T-helper 9 cell (primary cell): ENCODE data around the gene BTBD9.

Experiments
- DNase-seq: peaks from one replicate; pipeline ENCODE4 v3.0.0-alpha.2; 2020

The BTBD9 gene

GRCh38 chr6:38423746-38424145, 216.0 kb downstream of the BTBD9 start:
- DNase-seq = no peak

DNA sequence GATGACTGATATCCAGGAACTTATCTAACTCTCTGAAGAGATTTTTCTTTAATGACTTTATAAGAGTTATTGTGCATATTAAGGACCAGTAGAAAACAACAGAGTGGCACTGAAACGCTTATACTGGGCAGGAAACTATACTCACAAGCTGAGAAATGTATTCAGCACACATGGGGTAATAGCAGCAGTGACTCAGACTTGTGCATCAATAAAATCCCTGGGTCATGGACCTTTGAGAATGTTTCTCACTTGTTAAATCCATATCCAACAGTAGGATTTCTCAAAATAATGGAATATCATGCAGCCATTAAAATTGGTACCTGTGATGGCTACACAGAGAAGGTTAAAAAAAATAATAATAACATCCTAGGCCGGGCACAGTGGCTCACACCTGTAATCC, 219.5 kb downstream of the BTBD9 start:
- no peak for DNase-seq

DNA sequence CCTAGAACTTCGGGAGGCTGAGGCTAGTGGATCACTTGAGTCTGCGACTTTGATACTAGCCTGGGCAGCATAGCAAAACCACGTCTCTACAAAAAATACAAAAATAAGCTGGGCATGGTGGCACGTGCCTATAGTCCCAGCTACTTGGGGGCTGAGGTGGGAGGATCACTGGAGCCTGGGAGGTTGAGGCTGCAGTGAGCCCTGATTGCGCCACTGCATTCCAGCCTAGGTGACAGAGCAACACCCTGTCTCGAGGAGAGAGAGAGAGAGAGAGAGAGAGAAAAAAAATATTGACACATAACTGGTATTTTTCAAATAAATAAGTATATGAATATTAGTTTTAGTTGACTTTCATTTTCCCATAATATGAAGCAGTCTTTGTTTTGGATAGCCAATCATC, 222.2 kb downstream of the BTBD9 start:
- no peak for DNase-seq

GRCh38 chr6:38415231-38416005, 224.3 kb downstream of the BTBD9 start:
- DNase-seq = no peak

DNA sequence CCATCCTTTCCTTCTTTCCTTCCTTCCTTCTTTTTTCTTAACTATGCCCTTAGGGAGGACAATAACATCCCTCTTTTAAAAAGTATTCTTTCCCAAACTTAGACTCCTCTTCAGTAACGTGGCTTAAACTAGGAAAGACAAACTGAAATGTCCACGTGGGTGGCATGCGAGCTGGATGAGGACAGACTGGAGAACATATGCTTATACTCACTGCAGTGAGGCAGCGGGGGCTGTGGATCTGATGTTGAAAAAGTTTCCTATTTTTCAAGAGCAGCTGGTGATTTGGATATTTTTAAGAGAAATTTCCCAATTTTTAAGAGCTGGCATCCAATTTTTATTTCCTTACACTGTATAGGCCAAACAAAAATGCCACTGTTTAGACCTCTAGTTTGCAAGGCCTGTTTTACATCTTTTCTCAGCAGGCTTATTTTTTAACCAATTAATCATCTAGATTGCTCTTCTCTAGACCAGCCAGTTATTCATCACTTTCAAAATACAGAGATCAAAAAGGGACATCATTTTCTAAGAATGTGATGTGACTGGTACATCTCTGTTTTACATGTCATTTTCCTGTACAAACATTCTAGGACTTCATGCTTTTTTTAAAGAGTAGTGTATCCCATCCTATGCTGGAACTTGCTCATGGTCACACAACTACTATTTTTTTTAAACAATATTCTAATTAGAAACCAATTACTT, 226.5 kb downstream of the BTBD9 start:
- no peak for DNase-seq

DNA sequence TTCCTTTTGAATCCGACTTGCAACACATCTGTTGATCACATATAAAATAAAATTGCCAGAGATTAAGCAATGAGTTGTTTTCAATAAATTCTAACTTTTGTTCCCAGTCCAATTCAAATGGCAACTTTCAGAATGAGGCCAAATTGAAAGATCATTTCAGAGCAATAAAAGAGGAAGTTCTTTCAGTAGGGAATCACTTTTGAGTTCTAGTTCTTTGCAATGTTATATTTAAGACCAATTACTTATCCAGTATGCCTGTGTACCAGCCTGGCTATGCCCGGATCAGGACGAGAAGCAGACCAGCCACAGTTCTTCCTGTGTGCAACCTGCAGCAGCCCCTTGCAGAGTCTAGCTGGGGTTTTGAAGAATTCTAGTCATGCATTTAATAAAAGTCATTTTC, 232.5 kb downstream of the BTBD9 start:
- no peak for DNase-seq

GRCh38 chr6:38406096-38406495, 233.6 kb downstream of the BTBD9 start:
- no peak for DNase-seq

- no peak for DNase-seq
These were observed 234.7 kb downstream of the BTBD9 start for GRCh38 chr6:38404900-38405556.

DNA sequence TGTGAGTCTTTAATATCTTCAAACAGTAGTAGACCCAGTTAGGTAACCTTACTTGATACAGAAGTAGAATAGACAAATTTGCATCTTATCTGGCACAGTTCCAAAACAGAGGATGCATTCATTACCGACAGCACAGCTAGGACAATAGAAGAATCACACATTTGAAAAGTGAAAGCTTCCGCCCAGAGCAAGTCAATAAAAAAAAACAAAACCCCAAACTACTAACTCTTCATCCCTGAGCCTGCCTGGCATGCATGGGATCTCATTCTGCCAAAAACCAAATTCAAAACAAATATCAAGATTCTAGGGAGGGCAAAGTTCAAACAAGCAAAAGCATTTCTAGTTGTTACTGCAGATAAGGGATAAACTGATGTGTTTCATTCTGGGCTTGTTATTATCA, 235.4 kb downstream of the BTBD9 start:
- no peak for DNase-seq

DNA sequence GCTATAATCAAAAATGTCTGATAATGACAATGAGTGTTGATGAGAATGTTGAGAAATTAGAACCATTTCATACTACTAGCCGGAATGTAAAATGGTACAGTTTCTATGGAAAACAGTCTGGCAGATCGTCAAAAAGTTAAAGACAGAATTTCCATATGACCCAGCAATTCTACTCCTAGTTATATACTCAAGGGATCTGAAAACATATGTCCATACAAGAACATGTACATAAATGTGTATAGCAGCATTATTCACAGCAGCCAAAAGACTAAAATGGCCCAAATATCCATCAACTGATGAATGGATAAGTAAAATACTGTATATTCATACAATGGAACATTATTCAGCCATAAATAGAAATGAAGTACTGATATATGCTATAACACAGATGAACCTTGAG, 236.2 kb downstream of the BTBD9 start:
- no peak for DNase-seq

- DNase-seq = no peak
These were observed 239.0 kb downstream of the BTBD9 start for GRCh38 chr6:38400764-38401163.

- DNase-seq = no peak
These were observed 239.6 kb downstream of the BTBD9 start for GRCh38 chr6:38400101-38400500.

GRCh38 chr6:38396209-38396608, 243.5 kb downstream of the BTBD9 start:
- DNase-seq = no peak

DNA sequence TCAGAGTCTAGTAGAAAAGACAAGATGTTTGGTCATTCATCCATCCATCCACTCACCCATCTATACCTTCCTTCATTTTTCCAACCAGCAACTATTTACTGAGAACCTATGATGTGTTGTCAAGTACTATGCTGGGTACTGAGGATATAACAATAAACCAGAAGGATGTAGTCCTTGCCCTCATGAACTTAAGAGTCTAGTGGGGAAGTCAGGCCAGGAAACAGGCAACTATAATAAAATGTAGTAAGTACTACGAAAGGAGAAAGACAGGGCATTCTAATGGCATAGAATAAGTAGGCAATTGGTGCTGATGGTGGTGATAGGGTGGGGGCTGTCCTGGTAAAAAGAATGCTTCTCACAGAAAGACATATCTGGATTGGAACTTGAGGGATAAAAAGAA, 245.7 kb downstream of the BTBD9 start:
- no peak for DNase-seq

DNA sequence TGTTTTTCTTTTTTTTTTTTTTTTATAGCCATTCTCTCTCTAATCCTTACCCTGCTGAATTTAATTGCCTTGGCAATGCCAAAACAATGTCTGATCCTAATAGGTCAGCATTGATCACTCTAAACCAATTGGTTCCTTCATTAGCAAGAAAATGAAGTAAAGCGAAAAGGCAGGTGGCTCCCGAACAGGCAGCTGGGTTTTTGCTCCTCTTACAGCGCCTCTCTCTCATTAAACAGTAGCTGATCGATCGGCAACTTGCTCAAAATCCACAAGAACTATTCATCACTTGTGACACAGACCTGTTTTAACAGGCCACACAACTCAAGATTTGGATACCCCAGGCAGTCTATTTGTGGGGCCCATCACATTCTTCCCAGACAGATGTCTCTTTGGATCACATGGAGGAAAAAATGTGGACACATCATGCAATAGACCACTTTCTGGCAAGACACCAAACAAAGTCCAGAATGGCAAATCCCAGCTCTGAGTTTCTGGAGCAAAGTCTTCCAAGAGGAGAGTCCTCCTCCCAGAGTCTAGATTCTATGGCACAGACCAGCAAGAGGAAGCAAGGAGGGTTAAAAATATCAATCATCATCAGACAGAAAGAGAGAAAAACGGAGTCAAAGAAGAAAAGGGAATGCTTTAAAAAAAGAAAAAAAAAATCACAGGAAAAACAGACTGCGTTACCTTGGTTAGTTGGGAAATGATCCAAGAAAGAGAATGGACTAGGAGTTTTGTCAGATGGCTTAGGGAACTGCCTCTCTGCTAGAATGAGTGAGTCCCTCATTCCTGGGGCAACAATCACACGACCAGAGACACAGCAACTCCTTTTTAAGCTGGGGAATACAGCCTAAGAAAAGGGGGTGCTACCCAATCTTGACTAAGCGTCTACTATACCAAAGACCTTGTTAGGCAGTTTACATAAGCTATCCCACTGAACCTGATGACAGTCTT, 247.8 kb downstream of the BTBD9 start:
- DNase-seq = no peak

GRCh38 chr6:38391206-38391605, 248.5 kb downstream of the BTBD9 start:
- no peak for DNase-seq

GRCh38 chr6:38389875-38390274, 249.9 kb downstream of the BTBD9 start:
- DNase-seq = no peak

DNA sequence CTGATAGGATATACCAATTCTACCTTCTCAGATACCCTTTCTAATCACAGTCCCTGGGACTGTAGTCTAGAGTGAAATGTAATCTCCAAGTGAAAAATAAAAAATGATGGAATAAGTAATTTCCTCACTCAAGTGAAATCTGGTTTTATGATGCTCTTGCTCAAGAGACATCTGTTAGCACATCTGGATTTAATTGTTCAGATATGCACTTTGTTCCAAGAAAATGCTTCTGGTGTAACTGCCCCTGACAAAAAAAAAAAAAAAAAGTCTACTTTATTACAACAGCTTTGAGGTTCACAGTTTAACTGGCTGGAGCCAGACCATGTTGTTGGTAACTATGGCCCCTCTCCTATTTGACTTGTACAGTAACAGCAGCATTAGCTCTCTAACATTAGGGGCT, 251.8 kb downstream of the BTBD9 start:
- DNase-seq = no peak

DNA sequence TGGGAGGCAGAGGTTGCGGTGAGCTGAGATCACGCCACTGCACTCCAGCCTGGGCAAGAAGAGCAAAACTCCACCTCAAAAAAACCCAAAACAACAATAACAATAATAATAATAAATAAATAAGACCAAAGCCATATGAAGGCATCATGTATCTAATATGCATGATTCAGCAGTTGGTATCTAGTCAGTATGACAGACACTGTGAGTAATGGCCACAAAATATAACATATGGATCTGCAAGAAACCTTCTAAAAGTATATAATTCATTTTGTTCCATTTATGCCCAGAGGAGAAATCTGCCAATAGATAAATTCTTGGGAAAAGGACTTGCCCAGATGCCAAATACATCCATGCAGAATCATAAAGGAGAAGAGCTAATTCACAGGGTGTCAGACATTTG, 252.3 kb downstream of the BTBD9 start:
- DNase-seq = no peak

DNA sequence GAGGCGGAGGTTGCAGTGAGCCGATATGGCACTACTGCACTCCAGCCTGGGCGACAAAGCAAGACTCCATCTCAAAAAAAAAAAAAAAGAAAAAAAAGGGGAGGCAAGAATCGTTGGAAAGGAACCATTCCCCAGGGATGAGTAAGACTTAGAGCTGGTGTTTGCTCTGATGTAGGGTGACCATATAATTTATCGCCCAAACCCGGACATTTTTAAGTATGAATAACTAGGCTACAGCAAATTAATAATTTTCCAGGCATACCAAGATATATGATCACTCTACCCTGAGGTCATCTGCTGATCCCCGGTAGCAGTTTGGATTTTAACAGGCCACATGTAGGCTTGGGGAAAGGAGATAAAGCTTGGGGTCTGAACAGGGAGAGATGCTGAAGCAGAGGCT, 260.9 kb downstream of the BTBD9 start:
- no peak for DNase-seq

DNA sequence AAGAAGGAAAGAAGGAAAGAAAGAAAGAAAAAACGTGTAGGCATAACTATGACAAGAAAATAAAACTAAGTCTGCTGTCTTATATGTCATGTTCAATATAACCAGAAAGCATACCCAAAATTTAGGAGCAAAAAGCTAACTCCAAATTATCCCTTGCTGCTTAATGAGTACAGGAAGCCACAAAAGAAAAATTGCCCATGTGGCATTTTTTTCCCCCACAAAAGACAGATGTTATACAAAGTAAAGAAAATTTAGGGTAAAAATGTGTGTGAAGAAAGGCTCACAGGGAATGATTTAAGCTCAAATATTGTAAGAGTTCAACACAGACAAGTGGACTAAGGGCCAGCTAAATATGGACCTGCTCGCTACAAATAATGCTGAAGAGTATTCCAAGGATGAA, 263.8 kb downstream of the BTBD9 start:
- no peak for DNase-seq

DNA sequence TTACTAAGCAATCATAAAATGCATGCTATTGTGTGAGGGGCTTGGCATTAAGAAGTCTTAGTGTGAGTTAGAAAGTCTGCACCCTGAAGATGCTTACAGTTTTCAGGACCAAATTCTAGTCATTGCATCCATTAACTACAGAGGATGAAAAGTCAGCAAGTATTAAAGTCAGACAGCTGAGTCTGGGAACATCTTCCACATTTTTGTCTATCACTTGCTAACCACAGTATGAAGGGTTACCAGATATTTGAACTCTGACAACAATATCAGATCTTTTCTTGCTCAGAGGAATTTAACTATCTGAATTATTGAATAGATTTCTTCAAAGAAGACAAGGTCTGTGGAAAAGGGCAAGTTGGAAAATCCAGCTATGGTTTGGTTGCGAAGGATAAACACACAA, 264.4 kb downstream of the BTBD9 start:
- DNase-seq = no peak

GRCh38 chr6:38371881-38372280, 267.8 kb downstream of the BTBD9 start:
- no peak for DNase-seq
